Neural progenitor cell (in vitro differentiated cells): ENCODE data around the gene LACTB. TPM values are rescaled to one million over a fixed set of nuclear protein-coding genes. Genes with fewer than 3 reads are reported as not detected.

Source experiments
- DNase-seq: peaks from one replicate; pipeline ENCODE4 v3.0.0-alpha.2; 2016; ENCODE audit warnings: low spot score
- H2AFZ ChIP-seq: fragments of 200-600 bp; sonication (generic); replicated peaks from 2 replicates; pipeline ENCODE4 v1.6.1; 2016; ENCODE audit warnings: antibody characterized with exemption
- H3F3A ChIP-seq: fragments of 200-600 bp; sonication (generic); 2 replicates; pipeline ENCODE4 v1.6.1; 2016; ENCODE audit warnings: antibody characterized with exemption, low read depth
- H3K27ac ChIP-seq: fragments of 200-600 bp; sonication (generic); 2 replicates; pipeline ENCODE4 v1.5.1; 2016; ENCODE audit warnings: mild to moderate bottlenecking
- H3K27me3 ChIP-seq: fragments of 200-600 bp; sonication (generic); 2 replicates; pipeline ENCODE4 v1.6.1; 2016; ENCODE audit warnings: mild to moderate bottlenecking, moderate library complexity
- H3K36me3 ChIP-seq: fragments of 200-600 bp; sonication (generic); 2 replicates; pipeline ENCODE4 v1.5.1; 2016
- H3K4me1 ChIP-seq: fragments of 200-600 bp; sonication (generic); 2 replicates; pipeline ENCODE4 v1.6.1; 2016; ENCODE audit warnings: mixed run types
- H3K4me2 ChIP-seq: fragments of 200-600 bp; sonication (generic); 2 replicates; pipeline ENCODE4 v1.6.1; 2016
- H3K4me3 ChIP-seq: fragments of 200-600 bp; sonication (generic); 2 replicates; pipeline ENCODE4 v1.5.1; 2016
- H3K79me2 ChIP-seq: fragments of 200-600 bp; sonication (generic); 2 replicates; pipeline ENCODE4 v1.6.1; 2016; ENCODE audit warnings: low read depth
- H3K9ac ChIP-seq: fragments of 200-600 bp; sonication (generic); 2 replicates; pipeline ENCODE4 v1.6.1; 2016
- H3K9me3 ChIP-seq: fragments of 200-600 bp; sonication (generic); 2 replicates; pipeline ENCODE4 v1.5.1; 2016; ENCODE audit warnings: low read depth
- H4K20me1 ChIP-seq: fragments of 200-600 bp; sonication (generic); 2 replicates; pipeline ENCODE4 v1.6.1; 2016; ENCODE audit warnings: low read depth
- H3K27ac Mint-ChIP-seq: 3 replicates; pipeline ENCODE4 v1.8.0; 2021; ENCODE audit warnings: mixed read lengths
- H3K27me3 Mint-ChIP-seq: 2 replicates; pipeline ENCODE4 v1.8.0; 2022; ENCODE audit warnings: low read depth, mild to moderate bottlenecking, inconsistent platforms, moderate library complexity, mixed read lengths; ENCODE audit not compliant: insufficient read depth
- H3K36me3 Mint-ChIP-seq: 3 replicates; pipeline ENCODE4 v1.8.0; 2021; ENCODE audit warnings: mixed read lengths
- H3K4me1 Mint-ChIP-seq: 3 replicates; pipeline ENCODE4 v1.8.0; 2021; ENCODE audit warnings: mixed read lengths
- H3K4me3 Mint-ChIP-seq: 3 replicates; pipeline ENCODE4 v1.8.0; 2021; ENCODE audit warnings: mild to moderate bottlenecking, moderate library complexity, mixed read lengths
- H3K9me3 Mint-ChIP-seq: 3 replicates; pipeline ENCODE4 v1.8.0; 2020; ENCODE audit warnings: mixed read lengths
- EZH2 ChIP-seq: fragments of 200-600 bp; sonication (generic); IDR thresholded peaks from 2 replicates; pipeline ENCODE4 v1.6.1; 2017; ENCODE audit warnings: antibody characterized with exemption, mild to moderate bottlenecking, moderate library complexity
- EZH2phosphoT487 ChIP-seq: fragments of 200-600 bp; sonication (generic); IDR thresholded peaks from 2 replicates; pipeline ENCODE4 v1.6.1; 2017; ENCODE audit warnings: antibody characterized with exemption
- total RNA-seq: library from RNA; depleted of rRNA; stranded (reverse); fragments of >200 nt; gene quantifications from 2 replicates; pipeline ENCODE4 v1.2.3, GENCODE V29; 2015; ENCODE audit warnings: low replicate concordance
- TF ChIP-seq, protein P1 (sequence below): fragments of 200-600 bp; sonication (generic); IDR thresholded peaks from 2 replicates; pipeline ENCODE4 v1.5.1; 2017; ENCODE audit warnings: antibody characterized with exemption, mild to moderate bottlenecking

LACTB gene
- total RNA-seq, 1 donor from 2014 or later, result 3.6 TPM

DNA sequence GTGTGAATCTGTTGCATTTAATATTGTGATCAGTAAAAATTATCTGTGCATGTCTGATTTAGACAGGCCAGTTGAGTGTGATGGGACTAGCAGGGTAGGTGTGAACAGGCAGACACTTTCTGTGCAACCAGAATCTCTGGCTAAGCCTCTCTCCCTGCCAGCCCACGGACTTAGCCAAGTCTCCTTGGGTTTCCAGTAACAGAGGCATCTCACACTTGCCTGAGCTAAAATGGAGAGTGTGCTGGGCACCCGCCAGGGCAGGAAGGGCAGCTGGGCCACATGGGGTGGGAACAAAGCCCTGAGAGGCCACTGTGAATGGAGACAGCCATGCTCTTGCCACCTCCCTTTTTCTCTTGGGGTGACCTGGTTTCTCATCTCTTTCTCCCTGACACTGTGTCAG is 48.1 kb downstream of the LACTB start:
- no peaks in the 10 kb centered on the region for H3K9me3 Mint-ChIP-seq
- no peak overlapping the region for H2AFZ ChIP-seq

DNA sequence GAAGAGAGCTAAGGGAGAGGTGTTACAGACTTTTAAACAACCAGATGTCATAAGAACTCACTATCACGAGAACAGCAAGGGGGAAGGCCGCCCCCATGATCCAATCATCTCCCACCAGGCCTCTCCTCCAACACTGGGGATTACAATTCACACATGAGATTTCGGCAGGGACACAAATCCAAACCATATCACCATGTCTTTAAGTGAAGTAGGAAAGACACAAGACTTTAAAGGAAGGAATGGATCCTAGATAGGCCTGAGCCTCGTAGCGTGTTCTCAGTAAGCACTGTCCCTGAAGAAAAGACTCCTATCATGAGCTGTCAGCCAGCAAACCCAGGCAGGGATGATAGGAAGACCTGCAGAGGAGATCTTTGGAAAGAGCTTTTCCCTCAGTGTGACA is 50.7 kb downstream of the LACTB start:
- TF ChIP-seq, protein P1, sequence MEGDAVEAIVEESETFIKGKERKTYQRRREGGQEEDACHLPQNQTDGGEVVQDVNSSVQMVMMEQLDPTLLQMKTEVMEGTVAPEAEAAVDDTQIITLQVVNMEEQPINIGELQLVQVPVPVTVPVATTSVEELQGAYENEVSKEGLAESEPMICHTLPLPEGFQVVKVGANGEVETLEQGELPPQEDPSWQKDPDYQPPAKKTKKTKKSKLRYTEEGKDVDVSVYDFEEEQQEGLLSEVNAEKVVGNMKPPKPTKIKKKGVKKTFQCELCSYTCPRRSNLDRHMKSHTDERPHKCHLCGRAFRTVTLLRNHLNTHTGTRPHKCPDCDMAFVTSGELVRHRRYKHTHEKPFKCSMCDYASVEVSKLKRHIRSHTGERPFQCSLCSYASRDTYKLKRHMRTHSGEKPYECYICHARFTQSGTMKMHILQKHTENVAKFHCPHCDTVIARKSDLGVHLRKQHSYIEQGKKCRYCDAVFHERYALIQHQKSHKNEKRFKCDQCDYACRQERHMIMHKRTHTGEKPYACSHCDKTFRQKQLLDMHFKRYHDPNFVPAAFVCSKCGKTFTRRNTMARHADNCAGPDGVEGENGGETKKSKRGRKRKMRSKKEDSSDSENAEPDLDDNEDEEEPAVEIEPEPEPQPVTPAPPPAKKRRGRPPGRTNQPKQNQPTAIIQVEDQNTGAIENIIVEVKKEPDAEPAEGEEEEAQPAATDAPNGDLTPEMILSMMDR, result no peak
- TF ChIP-seq EZH2 (no peak), EZH2phosphoT487 (no peak)
- Histone ChIP-seq H3K9ac (no peak overlapping the region), H2AFZ (no peak overlapping the region), H3K27ac (no peak overlapping the region), H4K20me1 (no peaks in the 10 kb centered on the region), H3K4me2 (peak overlapping the region; percentile 44), H3K9me3 (no peaks in the 10 kb centered on the region), H3K4me3 (no peak overlapping the region), H3K36me3 (no peaks in the 10 kb centered on the region), H3F3A (peaks cover 22% of the 10 kb centered on the region), H3K4me1 (peaks cover 13% of the 10 kb centered on the region), H3K79me2 (no peaks in the 10 kb centered on the region), H3K27me3 (no peaks in the 10 kb centered on the region)
- no peak for DNase-seq
- Mint-ChIP-seq H3K36me3 (no peaks in the 10 kb centered on the region), H3K4me3 (no peak overlapping the region), H3K27me3 (peaks cover 8% of the 10 kb centered on the region), H3K27ac (peak overlapping the region; percentile 88), H3K9me3 (no peaks in the 10 kb centered on the region), H3K4me1 (peaks cover 20% of the 10 kb centered on the region)

More for the DNA sequence above, 48.1 kb downstream of the LACTB start:
- Histone ChIP-seq H3K4me1 (peaks cover 13% of the 10 kb centered on the region), H3K4me3 (no peak overlapping the region), H3K27ac (no peak overlapping the region), H3F3A (peaks cover 22% of the 10 kb centered on the region), H3K9ac (no peak overlapping the region), H3K36me3 (no peaks in the 10 kb centered on the region), H3K27me3 (no peaks in the 10 kb centered on the region), H4K20me1 (no peaks in the 10 kb centered on the region), H3K4me2 (no peak overlapping the region), H3K9me3 (no peaks in the 10 kb centered on the region), H3K79me2 (no peaks in the 10 kb centered on the region)
- Mint-ChIP-seq H3K4me3 (no peak overlapping the region), H3K36me3 (no peaks in the 10 kb centered on the region), H3K27ac (peak overlapping the region; percentile 42), H3K27me3 (peaks cover 8% of the 10 kb centered on the region), H3K4me1 (peaks cover 24% of the 10 kb centered on the region)
- no peak for DNase-seq
- TF ChIP-seq, protein P1, result no peak
- no peak for TF ChIP-seq EZH2phosphoT487
- no peak for TF ChIP-seq EZH2

DNA sequence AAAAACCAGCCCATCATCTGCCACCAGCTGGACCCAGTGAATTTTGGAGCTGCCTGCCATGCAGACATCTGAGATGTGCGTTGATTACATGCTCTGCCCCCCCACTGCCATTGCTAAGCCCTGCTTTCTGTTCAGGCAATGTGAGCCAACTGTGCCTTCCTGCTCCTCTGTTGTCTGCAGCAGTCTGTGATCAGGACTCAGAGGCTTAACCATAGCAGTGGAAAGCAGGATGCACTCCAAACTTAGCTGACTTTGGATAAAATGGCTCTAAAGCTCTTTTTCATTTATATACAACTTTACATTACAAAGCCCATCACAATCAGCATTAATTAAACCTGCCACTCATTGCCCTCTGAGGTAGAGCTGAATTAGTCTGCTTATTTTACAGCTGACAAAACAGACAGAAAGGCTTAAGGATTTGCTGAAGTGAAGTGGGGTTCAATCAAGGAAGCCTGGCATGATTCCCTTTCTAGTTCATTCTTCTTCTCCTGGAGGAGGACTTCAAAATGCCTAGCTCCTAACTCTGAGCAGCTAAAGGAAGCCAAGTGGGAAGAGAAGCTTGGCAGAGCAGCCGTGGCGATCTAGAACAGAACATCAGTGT is 51.3 kb downstream of the LACTB start:
- Histone ChIP-seq H3K9ac (no peak overlapping the region), H3K4me2 (peak overlapping the region; percentile 44), H3K4me3 (no peak overlapping the region), H4K20me1 (no peaks in the 10 kb centered on the region), H3K79me2 (no peaks in the 10 kb centered on the region), H3K27me3 (no peaks in the 10 kb centered on the region), H3K36me3 (no peaks in the 10 kb centered on the region), H3K4me1 (peaks cover 13% of the 10 kb centered on the region), H2AFZ (no peak overlapping the region), H3F3A (peaks cover 22% of the 10 kb centered on the region), H3K9me3 (no peaks in the 10 kb centered on the region), H3K27ac (peak overlapping the region; percentile 61)
- peak overlapping the region; percentile 88 for H3K27ac Mint-ChIP-seq
- H3K36me3 Mint-ChIP-seq, result no peaks in the 10 kb centered on the region
- no peaks in the 10 kb centered on the region for H3K9me3 Mint-ChIP-seq
- DNase-seq, result peak; percentile 82
- peaks cover 20% of the 10 kb centered on the region for H3K4me1 Mint-ChIP-seq
- TF ChIP-seq EZH2 (no peak), EZH2phosphoT487 (peak; percentile 80)
- TF ChIP-seq, protein P1, result no peak
- peak overlapping the region; percentile 53 for H3K4me3 Mint-ChIP-seq
- peaks cover 8% of the 10 kb centered on the region for H3K27me3 Mint-ChIP-seq
